Sigmoid colon (tissue), 4 donors: Measurements from ENCODE around the gene HVCN1.

Source experiments
- EP300 ChIP-seq, 4 donors: sonication (generic); formaldehyde crosslinking; IDR thresholded peaks; one replicate each; pipeline ENCODE4 v1.6.1; 2017; ENCODE audit warnings: antibody characterized with exemption in 4 of 4
- POLR2A ChIP-seq, 2 donors: fragments of 450-650 bp; IDR thresholded peaks; one replicate each; pipeline ENCODE4 v1.6.1; 2016; ENCODE audit warnings: antibody characterized with exemption in 2 of 2, mild to moderate bottlenecking in 2 of 2, moderate library complexity in 2 of 2
- POLR2AphosphoS5 ChIP-seq, 4 donors: sonication (generic); formaldehyde crosslinking; IDR thresholded peaks; one replicate each; pipeline ENCODE4 v1.6.1; 2017; ENCODE audit warnings: antibody characterized with exemption in 4 of 4
- TF ChIP-seq, protein P1 (sequence below), 4 experiments: fragments of 450-650 bp in 3 of 4; fragments of 200-600 bp in 1 of 4; IDR thresholded peaks; one replicate each; pipeline ENCODE4 v1.5.1; 2016 to 2019; ENCODE audit warnings: antibody characterized with exemption in 4 of 4, mild to moderate bottlenecking in 3 of 4, moderate library complexity in 2 of 4

DNA sequence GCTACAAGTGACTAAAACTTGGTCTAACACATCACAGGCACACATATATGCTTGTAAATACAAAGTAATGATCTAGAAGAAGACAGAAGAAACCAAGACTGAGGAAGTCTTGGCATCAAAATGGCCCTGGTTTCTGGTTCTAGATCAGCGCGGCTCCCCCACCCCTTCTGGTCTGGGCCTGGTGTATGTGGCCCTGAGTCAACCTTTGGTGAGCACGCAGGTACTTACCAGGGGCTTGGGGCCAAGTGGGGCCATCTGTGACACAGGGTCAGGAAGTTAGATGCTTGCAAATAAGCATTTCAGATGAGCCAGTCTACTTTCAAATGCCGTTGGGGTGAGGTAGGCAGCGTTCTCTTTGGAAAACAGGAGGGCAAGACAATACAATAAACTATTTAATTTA is 13.2 kb upstream of the HVCN1 start:
- no peak for TF ChIP-seq POLR2A (IDR thresholded peaks at IDR 0.05)
- TF ChIP-seq, protein P1, sequence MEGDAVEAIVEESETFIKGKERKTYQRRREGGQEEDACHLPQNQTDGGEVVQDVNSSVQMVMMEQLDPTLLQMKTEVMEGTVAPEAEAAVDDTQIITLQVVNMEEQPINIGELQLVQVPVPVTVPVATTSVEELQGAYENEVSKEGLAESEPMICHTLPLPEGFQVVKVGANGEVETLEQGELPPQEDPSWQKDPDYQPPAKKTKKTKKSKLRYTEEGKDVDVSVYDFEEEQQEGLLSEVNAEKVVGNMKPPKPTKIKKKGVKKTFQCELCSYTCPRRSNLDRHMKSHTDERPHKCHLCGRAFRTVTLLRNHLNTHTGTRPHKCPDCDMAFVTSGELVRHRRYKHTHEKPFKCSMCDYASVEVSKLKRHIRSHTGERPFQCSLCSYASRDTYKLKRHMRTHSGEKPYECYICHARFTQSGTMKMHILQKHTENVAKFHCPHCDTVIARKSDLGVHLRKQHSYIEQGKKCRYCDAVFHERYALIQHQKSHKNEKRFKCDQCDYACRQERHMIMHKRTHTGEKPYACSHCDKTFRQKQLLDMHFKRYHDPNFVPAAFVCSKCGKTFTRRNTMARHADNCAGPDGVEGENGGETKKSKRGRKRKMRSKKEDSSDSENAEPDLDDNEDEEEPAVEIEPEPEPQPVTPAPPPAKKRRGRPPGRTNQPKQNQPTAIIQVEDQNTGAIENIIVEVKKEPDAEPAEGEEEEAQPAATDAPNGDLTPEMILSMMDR (IDR thresholded peaks at IDR 0.05): no peak
- no peak for TF ChIP-seq EP300 (IDR thresholded peaks at IDR 0.05)
- TF ChIP-seq POLR2AphosphoS5 (IDR thresholded peaks at IDR 0.05): no peak
